Testis (tissue), 3 donors: ENCODE measurements around the gene CGNL1. TPM values are rescaled to one million over a fixed set of nuclear protein-coding genes. Genes with fewer than 3 reads are reported as not detected.

Source experiments
- DNase-seq: peaks from one replicate; pipeline ENCODE4 v3.0.0-alpha.2; 2019
- H3K27ac ChIP-seq, 2 donors: fragments of 200-600 bp; sonication (generic); one replicate each; pipeline ENCODE4 v1.5.1; 2019
- H3K27me3 ChIP-seq: fragments of 200-600 bp; sonication (generic); one replicate; pipeline ENCODE4 v1.5.1; 2019
- H3K36me3 ChIP-seq: fragments of 200-600 bp; sonication (generic); one replicate; pipeline ENCODE4 v1.5.1; 2017; ENCODE audit warnings: low read depth; ENCODE audit errors: missing control alignments
- H3K4me1 ChIP-seq: fragments of 200-600 bp; sonication (generic); one replicate; pipeline ENCODE4 v1.5.1; 2019
- H3K4me3 ChIP-seq, 2 donors: fragments of 200-600 bp; sonication (generic); one replicate each; pipeline ENCODE4 v1.5.1; 2017 to 2019
- H3K9me3 ChIP-seq: fragments of 200-600 bp; sonication (generic); one replicate; pipeline ENCODE4 v1.5.1; 2017
- POLR2A ChIP-seq: fragments of 450-650 bp; IDR thresholded peaks from one replicate; pipeline ENCODE4 v1.6.1; 2017; ENCODE audit warnings: antibody characterized with exemption, mild to moderate bottlenecking, moderate library complexity
- WGBS, 2 donors: methylation state at CpG; one replicate each; pipeline ENCODE4 v1.1.5; 2018; 5-methylcytosine and 5-hydroxymethylcytosine counted together
- intact Hi-C: fragments of 100-400 bp; cut with DNase I; formaldehyde crosslinking; loops from one replicate; pipeline ENCODE4 v1.15.1; 2023; ENCODE audit warnings: low total_unique reads
- polyA plus RNA-seq: library from polyadenylated mRNA; stranded (reverse); fragments of 350-450 nt; fragmentation: Illumina TruSeq; extraction: RNeasy Lipid Tissue Mini Kit (QIAGEN cat#74804); gene quantifications from one replicate; pipeline ENCODE4 v1.2.3, GENCODE V29; 2014; ENCODE audit warnings: low read depth, low replicate concordance; ENCODE audit not compliant: insufficient read depth
- total RNA-seq, 2 donors: library from RNA; depleted of rRNA; stranded (reverse); fragments of >200 nt; gene quantifications; one replicate each; pipeline ENCODE4 v1.2.3, GENCODE V29; 2016
- TF ChIP-seq, protein P1 (sequence below), 3 experiments: fragments of 450-650 bp in 2 of 3; fragments of 200-600 bp in 1 of 3; sonication (generic) in 1 of 3; IDR thresholded peaks; one replicate each; pipeline ENCODE4 v1.5.1; 2016 to 2019; ENCODE audit warnings: antibody characterized with exemption in 3 of 3, mild to moderate bottlenecking in 2 of 3, moderate library complexity in 1 of 3

CGNL1 gene
- total and polyA plus RNA-seq, 3 donors from 2014 or later = 21.0 to 40.2 (median 29.2) TPM

GRCh38 chr15:57591822-57592367 lies 215.6 kb downstream of the CGNL1 start, which contains the start of gene MYZAP:
MYZAP (plus strand) TSS chr15:57591904; CDS start chr15:57592035, 131 bp downstream.
- TF ChIP-seq POLR2A = no peak
- TF ChIP-seq, protein P1, sequence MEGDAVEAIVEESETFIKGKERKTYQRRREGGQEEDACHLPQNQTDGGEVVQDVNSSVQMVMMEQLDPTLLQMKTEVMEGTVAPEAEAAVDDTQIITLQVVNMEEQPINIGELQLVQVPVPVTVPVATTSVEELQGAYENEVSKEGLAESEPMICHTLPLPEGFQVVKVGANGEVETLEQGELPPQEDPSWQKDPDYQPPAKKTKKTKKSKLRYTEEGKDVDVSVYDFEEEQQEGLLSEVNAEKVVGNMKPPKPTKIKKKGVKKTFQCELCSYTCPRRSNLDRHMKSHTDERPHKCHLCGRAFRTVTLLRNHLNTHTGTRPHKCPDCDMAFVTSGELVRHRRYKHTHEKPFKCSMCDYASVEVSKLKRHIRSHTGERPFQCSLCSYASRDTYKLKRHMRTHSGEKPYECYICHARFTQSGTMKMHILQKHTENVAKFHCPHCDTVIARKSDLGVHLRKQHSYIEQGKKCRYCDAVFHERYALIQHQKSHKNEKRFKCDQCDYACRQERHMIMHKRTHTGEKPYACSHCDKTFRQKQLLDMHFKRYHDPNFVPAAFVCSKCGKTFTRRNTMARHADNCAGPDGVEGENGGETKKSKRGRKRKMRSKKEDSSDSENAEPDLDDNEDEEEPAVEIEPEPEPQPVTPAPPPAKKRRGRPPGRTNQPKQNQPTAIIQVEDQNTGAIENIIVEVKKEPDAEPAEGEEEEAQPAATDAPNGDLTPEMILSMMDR (IDR thresholded peaks at IDR 0.05) = no peak
- Histone ChIP-seq H3K36me3 (no peaks in the 10 kb centered on the region), H3K4me1 (peaks cover 19% of the 10 kb centered on the region), H3K27me3 (no peaks in the 10 kb centered on the region), H3K27ac (peak within 1 kb of the TSS; percentile 50 to 59), H3K9me3 (no peaks in the 10 kb centered on the region), H3K4me3 (peak within 1 kb of the TSS; percentile 56 to 70)
- intact Hi-C loops = no loop called here
- peak; percentile 55 for DNase-seq
- 0% methylated on average over 6 of the region's 58 CpGs; no CpG with 5 or more reads in 1 of the 2 donors for WGBS, 2 donors

- H3K27me3 ChIP-seq = no peaks in the 10 kb centered on the region
- peaks cover 21% of the 10 kb centered on the region for H3K4me1 ChIP-seq
- DNase-seq = no peak
- peak overlapping the region; percentile 56 to 70 for H3K4me3 ChIP-seq
- no peaks in the 10 kb centered on the region for H3K36me3 ChIP-seq
- no peak for TF ChIP-seq POLR2A
- TF ChIP-seq, protein P1 (IDR thresholded peaks at IDR 0.05) = no peak
- peak overlapping the region in 1 of 2 donors; percentile 50 for H3K27ac ChIP-seq
- WGBS, 2 donors = 45 to 67% methylated on average over 5 of the region's 5 CpGs
- no peaks in the 10 kb centered on the region for H3K9me3 ChIP-seq
- intact Hi-C loops = no loop called here
These were observed 216.1 kb downstream of the CGNL1 start for GRCh38 chr15:57592426-57592825.

GRCh38 chr15:57592836-57593420 lies 216.6 kb downstream of the CGNL1 start:
- no peak overlapping the region for H3K4me3 ChIP-seq
- DNase-seq = no peak
- TF ChIP-seq, protein P1 (IDR thresholded peaks at IDR 0.05) = no peak
- no peak for TF ChIP-seq POLR2A
- H3K27me3 ChIP-seq = no peaks in the 10 kb centered on the region
- H3K9me3 ChIP-seq = no peaks in the 10 kb centered on the region
- peaks cover 26% of the 10 kb centered on the region for H3K4me1 ChIP-seq
- no peaks in the 10 kb centered on the region for H3K36me3 ChIP-seq
- 61 to 69% methylated on average over 5 of the region's 5 CpGs for WGBS, 2 donors
- no peak overlapping the region for H3K27ac ChIP-seq
- intact Hi-C loops = no loop called here

- H3K27me3 ChIP-seq = no peaks in the 10 kb centered on the region
- H3K27ac ChIP-seq = no peak overlapping the region
- intact Hi-C loops = no loop called here
- WGBS, 2 donors = 93 to 97% methylated on average over 6 of the region's 6 CpGs
- H3K4me3 ChIP-seq = no peak overlapping the region
- TF ChIP-seq, protein P1 (IDR thresholded peaks at IDR 0.05) = no peak
- TF ChIP-seq POLR2A = no peak
- H3K9me3 ChIP-seq = no peaks in the 10 kb centered on the region
- peaks cover 30% of the 10 kb centered on the region for H3K4me1 ChIP-seq
- H3K36me3 ChIP-seq = no peaks in the 10 kb centered on the region
- no peak for DNase-seq
These were observed 218.2 kb downstream of the CGNL1 start for GRCh38 chr15:57594479-57594878.
